ENCODE data around the gene SASH1.

Gene SASH1

DNA sequence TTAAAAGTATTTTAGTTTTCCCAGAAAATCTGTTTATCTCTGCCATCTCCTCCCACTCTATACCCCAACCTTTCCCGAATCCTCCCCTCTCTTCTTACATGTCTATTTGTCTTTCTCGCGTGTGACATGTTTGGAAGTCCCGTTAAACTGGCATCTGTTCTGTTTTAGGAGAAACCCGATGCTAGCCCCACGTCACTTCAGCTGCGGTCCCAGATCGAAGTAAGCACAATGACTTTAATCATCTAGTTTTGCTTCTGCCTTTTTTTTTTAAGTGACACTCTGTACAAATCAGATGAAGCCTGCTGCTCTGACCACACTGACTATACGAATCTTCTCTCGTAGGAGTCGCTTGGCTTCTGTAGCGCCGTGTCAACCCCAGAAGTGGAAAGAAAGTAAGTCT is 97.4 kb downstream of the SASH1 start:
- no peak for DNase-seq

DNA sequence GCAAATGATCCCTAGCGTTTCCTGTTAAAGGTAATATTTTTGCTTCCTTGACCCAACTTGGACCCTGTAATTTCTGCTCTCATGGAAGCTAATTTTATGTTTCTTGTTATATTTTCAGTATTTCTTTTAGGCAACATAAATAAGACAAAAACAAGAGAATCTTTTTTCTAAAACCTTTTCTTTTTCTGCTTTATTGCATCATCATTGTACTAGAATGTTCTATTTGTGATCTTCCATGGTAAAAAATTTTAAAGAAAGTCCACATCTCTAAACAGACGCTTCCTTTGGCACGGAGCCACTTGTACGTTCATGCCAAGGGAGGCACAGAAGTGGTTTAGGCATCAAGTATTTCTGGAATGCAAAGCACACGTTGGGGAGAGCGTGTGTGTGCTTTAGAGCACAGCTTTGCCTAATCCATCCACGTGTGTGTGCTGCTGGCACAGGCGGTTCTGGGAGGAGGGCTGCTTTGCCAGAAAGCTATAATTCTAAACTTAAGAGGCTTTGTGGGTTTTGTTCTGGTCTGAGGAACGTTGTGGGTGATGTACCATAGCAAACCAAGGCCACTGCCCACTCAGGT is 98.3 kb downstream of the SASH1 start:
- no peak for DNase-seq

DNA sequence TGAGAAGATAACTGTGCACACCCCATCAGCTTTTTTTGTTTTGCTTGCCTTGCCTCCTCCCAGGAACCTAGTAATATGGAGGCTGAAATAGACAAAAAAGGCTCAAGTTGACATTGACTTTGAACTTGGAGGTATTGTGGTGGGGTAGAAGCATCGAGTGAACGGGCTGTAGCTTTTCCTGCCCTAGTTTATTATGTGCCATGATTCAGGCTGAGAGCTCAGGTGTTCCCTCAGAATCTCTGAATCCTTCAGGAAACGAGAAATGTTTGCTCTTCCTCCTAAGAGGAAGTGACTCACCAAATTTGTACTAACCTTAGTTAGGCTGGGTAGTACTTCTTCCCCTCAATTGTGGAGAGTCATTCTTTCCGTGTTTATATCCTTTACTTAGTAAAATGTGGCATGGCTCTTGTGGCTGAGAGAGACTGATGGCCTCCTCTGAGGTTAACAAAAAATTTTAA is 98.8 kb downstream of the SASH1 start:
- no peak for DNase-seq

DNA sequence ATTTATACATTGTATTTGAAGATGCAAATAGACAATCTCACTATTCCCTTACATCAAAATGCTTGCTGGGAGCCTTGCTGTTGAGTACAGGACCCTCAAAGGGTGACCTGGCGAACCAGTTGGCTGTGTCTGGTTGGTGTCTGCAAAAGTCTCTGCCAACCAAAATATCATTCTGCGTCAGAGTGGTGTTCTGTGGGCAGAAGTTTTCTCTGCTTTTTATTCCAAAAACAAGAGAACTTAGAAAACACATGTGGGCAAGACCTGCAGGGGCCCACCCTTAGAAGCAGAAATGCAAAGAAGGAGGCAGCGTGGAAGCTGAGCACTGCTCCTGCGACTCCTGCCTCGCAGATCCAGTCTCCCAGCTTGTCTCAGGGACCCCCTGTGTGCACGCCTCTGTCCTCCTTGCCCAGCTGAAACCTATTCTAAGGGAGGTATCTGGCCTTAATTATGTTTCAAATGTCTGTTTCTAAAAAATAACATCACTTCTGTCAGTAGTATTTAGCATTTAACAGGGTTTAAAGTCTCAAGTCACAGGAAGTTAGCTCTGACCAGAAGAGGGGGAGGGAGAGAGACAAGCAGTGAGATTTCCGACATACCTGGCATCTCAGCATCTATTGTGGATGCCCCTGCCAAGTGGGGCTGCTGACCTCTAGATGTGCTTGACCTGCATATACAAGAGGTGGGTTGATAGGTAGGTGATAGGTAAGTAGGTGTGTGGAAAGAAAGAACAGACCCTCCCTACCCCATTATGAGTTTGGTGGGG is 101.3 kb downstream of the SASH1 start:
- DNase-seq: no peak

DNA sequence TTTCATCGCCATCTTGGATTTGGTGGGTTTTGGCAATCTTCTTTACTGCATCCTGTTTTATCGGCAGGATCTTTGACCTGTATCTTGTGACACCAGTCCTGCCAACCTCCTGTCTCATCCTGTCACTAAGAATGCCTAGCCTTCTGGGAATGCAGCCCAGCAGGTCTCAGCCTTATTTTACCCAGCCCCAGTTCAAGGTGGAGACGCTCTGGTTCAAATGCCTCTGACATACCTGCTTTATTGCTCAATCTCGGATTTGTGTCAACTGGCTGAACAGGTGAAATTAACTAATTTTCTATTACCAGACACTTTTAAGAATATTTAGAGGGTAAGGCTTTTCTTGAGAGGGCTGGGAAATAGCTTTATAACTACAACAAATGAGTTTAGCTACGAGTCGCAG is 102.5 kb downstream of the SASH1 start:
- no peak for DNase-seq

DNA sequence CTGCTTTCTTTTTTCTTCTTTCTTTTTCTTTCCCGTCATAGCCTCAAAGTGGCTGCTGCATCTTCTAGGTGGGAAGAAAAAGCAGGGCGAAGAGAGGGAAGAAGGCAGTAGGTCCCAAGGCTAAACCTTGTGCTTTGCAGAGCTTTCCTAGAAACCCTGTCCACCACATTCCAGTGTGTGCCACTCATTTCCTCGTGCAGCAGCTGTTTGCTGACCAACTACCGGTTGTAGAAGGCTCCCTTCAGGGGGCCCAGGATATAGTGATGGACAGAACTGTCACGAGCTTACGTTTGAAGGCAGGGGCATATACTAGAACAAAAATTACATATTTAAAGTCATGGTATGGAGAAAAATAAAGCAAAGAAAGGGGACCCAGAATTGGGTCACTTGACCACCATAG is 103.0 kb downstream of the SASH1 start:
- DNase-seq: no peak

DNA sequence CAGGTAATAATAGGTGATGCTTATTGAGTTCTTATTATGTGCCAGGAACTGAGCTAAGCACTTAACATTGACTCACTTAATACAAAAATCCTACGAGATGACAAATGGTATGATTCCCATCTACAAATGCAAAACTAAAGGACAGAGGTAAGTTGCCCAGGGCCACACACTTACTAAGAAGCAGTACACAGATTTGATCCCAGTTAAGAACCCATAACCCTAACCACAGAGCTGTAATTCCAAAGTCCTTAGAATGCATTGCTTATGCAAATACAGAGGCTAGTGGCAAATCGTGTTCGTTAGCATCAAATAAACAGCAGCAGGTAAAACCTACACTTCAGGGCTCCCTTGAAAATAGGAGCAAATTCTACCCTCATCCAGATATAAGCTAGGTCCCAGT is 104.0 kb downstream of the SASH1 start:
- no peak for DNase-seq

DNA sequence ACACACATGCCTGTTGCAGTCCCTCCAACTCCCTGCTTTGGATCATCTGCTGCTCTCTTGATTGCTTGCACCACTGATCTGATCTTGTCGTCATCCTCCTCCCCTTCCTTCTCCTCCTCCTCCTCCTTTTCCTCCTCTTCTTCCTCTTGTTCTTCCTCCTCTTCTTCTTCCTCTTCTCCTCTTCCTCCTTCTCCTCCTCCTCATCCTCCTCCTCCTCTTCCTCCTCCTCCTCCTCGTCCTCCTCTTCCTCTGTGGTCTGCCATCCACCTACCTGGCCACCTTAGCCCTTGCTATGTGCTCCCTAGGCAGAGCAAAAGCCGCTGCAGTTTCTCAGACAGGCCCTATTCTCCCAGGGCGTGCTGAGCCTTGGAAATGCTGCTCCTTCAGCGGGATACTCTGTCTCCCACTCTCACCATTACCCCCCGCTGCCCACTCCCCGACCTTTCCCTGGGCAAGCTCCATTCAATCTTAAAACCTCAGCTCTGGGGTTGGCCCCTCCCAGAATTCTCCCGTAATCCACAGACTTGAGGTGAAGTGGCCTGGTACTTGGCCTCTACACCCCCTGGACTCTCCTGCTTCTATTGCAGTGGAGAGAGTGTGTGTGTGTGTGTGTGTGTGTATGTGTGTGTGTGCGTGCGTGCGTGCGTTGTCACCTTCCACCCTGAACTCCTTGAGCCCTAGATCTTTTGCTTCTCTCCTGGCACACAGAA is 105.0 kb downstream of the SASH1 start:
- no peak for DNase-seq

DNA sequence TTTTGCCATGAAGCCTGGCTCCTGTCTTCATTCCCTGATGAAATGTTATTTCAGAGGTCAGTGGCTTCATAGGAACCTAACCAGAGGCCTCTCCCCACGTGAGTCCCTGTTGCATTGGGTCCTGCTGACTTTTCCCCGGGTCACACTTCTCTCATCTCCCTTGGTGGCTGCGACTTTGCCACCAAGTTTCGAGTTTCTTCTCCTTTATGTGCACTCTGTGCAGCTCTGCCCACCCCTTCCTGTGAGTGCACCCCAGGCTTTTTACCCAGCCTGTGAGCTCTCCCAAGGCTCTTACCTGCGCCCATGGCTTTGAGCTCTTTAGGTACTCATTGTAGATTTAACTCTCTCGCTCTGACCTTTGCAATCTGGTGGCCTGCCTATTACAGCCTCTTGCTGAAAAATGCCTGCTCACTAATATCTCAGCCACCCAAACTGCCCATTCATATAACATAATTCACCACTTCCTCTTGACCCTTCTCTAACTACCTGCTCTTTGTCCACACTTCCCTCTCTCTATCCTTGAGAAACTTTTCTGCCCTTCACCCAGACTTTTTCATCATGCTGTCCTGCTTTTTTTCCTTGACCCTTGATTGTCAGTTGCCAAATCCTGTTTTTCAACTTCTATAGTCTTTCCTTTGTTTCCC is 105.9 kb downstream of the SASH1 start:
- DNase-seq: no peak

DNA sequence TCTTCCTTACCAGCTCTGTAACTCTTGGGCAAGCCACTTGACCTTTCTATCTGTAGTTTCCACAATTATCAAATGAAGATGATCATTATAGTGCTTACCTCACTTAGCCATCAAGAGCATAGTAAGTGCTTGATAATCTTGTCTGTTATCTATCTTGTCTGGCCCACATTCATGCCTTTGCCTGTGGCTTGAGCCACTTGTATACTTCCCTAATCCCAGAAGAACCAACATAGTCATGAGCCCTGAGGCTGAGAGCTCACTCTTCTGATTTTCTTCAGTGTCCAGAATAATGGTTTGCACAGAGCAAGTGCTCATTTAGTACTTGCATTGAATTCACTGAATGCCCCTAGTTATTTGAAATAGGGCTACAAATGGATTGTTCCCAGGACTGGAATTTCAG is 108.2 kb downstream of the SASH1 start:
- no peak for DNase-seq

DNA sequence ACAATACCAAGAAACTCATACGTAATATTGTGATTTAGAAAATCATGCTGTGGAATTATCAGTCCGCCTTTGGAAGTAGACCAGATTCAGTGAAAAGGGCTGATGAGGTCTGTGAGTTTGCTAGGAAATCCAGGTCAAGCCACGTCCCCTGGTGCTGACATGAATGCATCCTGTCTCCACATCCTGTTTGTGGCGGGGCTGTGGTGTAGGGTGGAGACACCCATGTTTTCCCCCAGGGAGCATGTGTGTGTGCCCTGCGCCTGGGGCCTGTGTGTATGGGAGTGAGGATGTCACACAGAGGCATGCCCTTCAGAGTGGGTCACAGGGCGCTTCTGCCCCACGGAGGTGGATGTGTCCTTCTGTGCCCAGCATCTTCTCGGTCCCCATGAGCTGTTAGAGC is 109.1 kb downstream of the SASH1 start:
- no peak for DNase-seq

DNA sequence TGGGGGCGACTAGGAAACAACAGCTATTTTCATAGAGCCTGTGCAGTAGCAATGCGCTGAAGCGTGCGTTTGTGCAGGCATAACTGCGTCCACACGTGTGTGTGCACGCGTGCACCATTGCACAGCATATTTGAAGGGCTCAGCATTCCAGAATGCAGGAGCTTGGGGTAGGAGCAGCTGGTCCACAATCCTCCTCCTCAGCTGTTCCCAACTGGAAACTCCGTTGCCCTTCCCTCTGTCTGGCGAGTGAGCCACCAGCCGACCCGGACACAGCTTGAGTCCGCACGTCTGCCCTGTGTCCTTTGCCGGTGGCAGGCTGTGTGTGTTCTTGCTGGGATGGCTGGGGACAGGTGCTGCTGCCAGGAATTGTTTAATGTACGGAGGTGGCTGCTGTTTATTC is 110.2 kb downstream of the SASH1 start:
- DNase-seq: no peak

DNA sequence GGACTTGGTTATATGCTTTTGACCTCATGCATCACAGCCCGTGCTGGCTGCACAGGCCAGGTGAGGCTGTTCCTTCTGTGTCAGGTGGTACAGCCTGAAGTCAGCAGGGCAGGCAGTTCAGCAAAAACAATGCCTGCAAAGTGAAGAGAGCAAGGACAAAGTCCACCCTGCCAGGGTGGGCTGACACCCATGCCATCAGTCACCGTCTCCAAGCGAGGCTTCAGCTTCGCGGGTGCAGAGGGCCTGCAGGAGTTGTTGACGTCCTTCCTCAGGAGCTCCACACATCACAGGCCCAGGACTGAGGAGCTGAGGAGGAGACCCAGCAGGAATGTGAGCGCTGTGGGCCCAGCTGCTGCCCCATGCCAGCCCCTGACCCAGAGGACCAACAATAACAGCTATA is 111.3 kb downstream of the SASH1 start:
- no peak for DNase-seq

DNA sequence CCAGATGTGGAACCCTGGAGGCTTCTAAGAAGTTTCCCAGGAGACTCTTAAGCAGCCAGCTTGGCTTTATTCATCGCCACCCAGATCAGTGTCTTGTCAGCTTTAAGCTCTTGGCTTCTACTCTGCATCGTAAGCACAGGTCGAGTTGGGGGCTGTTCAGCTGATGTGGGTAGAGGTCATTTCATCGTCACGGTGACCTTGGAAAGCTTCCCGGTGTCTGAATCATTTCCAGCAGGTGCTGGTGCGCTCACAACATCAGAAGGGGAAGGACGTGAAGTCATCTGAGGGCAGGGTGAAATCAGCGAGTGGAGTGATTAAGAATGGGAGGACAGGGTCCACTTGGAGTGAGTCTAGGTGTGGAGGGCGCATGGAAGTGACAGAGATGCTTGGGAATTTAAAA is 112.6 kb downstream of the SASH1 start:
- no peak for DNase-seq

DNA sequence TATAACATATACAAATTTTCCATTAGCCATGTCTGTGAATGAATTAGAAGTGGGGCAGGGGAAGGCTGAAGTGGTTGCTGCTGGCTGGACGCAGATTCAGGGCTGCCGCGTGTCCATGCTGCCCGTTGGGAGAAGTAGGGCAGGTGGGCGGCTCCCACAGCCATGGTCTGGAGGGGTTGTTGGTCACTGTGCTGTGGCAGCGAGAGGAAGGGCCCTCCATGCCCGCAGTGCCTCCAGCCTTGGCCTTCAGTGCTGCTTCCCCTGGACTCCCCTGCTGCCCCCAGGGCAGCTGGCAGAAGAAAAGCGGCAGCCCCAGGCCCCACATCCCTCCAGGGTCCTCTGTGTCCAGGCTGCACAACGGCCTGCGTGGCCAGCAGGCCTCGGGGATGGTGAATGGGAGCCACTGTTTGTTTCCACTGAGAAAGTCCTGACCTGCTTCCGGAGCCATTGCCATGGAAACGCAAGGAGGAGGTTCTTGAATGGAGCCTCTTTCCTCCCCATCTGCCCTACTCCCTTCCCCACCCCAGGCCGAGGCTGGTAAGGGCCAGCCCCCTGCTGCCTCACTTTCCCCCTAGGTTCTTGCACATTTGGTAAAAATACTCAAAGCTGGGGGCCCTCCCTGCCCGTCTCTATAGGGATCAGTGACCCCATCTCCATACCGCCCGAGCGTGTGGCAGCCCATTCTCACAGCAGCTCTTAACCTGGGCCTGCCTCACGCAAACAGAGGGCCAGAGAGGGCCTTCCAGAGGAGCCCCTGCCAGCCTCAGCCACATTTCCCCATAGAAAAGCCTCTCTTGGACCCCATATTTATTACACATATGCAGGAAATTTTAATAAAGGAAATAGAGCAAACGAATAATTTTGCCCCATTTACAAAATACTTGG is 113.3 kb downstream of the SASH1 start:
- DNase-seq: no peak

DNA sequence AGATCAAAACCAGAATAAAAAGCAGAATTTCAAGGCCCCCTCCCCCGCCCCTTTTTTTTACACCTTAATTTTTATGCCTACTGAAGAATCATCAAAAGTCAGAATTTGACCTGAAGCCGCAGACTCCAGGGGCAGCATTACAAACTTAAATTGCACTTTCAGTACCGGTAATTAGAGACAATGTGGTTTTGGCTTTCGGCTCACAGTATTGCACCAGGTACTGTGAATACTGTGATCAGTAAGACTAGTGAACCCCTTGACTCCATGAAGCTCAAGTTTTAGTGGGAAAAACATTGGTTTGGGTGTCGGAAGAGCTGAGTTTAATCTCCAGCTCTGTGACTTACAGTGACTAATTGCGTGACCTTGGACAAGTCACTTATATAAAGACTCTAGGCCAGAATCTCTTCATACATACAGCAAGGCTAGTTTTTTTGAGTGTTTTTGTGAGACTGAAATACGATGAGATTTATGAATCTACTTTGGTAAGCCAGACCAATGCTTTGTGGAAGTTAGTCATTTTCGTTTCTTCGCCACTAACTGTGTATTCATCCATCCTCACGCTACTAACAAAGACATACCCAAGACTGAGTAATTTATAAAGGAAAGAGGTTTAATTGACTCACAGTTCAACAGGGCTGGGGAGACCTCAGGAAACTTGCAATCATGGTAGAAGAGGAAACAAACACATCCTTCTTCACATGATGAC is 114.7 kb downstream of the SASH1 start:
- no peak for DNase-seq

DNA sequence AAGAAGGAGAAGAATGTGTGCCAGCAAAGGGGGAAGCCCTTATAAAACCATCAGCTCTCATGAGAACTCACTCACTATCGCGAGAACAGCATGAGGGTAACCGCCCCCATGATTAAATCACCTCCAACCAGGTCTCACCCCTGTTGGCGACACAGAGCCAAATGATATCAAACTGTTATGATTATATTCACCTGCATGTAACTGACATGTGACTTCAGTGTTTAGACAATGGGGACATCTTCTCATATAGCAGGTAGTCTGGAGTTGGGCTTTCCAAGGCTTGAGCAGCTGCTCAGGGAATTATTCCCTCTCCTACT is 115.2 kb downstream of the SASH1 start:
- DNase-seq: no peak

DNA sequence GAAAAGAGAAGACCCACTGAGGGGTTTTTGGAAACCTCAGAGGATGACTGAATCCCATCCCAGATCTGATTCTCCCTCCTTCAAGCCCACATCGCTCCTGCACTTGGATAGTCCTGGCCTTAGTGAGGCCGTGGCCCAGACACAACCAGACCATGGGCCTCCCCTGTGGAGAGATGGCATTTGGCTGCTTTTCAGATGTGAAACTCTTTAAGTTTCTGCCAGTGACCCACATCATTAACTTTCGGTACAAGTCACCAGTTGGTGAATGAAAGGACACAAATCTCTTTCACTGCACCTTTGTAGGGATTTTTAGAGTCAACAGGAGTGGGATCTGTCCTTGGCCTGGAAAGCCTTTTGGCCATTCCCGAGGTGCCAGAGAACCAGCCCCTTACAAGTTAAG is 116.6 kb downstream of the SASH1 start:
- DNase-seq: no peak

DNA sequence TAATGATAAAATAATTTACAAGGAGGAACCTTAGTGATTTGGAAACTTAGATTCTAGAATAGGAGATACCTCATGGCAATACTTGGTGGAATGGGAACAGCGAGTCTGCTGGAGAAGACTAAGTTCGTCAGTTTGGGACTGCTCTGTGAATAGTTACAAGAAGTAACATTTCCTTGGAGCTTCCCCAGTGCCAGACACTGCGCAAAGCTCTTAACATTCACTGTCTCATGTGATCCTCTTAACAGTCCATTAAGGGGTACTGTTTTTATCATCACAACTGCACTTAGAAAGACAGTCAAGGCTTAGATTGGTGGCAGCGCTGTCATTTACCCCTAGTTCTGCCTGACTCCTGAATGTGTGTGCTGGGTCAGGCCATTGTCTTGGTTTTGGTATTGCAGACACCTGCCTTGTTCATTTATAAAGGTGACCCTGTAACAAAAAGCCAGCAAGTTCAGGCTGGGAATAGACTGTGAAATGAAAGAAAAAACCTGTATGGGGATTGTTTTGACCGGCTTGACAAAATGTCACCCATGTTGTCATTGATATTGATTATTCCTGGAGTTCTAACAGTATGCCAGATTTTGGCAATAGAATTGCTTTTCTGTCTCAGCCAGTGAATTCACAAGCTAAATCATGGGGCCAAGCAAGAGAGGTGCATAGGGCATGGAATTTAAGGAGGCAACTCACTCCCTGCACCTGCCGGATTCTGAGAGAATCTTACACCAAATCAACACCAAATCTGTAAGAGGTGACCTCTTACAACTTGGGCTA is 118.4 kb downstream of the SASH1 start:
- no peak for DNase-seq

DNA sequence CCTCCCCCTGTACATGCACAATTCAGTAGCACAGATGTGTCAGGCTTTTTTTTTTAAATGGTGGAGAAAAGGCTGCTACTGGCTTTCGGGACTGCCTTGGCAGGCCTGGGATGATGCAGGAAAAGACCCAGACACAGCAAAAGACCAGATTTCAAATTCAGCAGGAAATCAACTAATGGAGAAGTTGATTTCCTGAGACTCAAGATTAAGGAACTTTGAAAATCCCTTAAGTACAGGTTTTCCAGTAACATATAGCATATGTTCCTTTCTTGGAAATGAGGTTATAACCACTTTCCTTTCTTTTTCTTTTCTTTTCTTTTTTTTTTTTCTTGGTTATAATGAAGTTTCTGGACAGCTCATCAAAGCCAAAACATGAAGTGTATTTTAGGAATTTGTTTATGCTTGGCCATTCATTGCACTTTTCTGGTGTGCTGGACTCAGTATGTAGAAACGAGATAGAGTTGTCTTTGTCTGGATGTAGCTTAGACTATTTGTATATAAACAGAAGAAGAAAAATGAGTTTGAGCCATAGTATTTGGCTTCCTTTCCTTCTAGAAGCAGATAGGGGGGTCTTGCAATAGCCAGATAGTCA is 119.4 kb downstream of the SASH1 start:
- DNase-seq: no peak

DNA sequence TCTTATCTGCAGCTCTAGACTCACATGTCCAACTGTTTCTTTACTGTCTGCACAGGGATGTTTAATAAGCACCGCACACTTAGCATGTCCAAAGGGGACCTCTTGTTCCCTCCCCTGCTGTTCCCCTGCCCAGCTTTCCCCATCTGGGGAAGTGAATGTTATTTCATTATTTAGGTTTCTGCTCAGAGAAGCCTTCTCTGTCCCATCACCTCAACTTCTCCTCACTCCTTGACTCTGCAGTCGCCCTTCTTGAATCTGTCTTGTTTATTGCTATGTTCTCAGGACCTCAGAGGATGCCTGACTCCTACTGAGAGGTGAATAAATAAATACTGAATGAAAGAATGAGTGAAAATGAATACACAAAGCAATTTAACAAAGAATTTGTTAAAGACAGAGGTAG is 121.0 kb downstream of the SASH1 start:
- no peak for DNase-seq
